ENCODE measurements around the gene PRKD1.

The PRKD1 gene

GRCh38 chr14:29687866-29688265 is 239.8 kb downstream of the PRKD1 start:
- Histone ChIP-seq H3K36me3 (ENCODE audit: insufficient read depth, low read length) (no peaks in the 10 kb centered on the region), H3K4me1 (ENCODE audit: insufficient read depth, low read length) (no peaks in the 10 kb centered on the region), H3K4me3 (ENCODE audit: low read depth in 1 of 2, low read length in 2 of 2) (no peak overlapping the region), H3K9ac (ENCODE audit: low read depth, low read length) (no peak overlapping the region), H3K79me2 (ENCODE audit: insufficient read depth, low read length) (no peaks in the 10 kb centered on the region), H2AFZ (ENCODE audit: low read depth, low read length) (no peak overlapping the region), H3K9me3 (ENCODE audit: insufficient read depth, low read length, severe bottlenecking) (no peaks in the 10 kb centered on the region), H3K27ac (ENCODE audit: low read length) (no peak overlapping the region), H4K20me1 (ENCODE audit: insufficient read depth, low read length) (no peaks in the 10 kb centered on the region), H3K4me2 (ENCODE audit: insufficient read depth, low read length) (no peak overlapping the region), H3K27me3 (ENCODE audit: insufficient read depth, low read length, poor library complexity) (no peaks in the 10 kb centered on the region)
- ATAC-seq (ENCODE audit: insufficient read depth, low read depth) (no peak), DNase-seq (no peak)
- TF ChIP-seq CTCF (IDR thresholded peaks at IDR 0.05; ENCODE audit: borderline replicate concordance, extremely low read depth, low read length, poor library complexity, severe bottlenecking) (no peak), EZH2 (IDR thresholded peaks at IDR 0.05; ENCODE audit: borderline replicate concordance, low read depth, low read length, severe bottlenecking) (no peak)

GRCh38 chr14:29687071-29687765 is 240.4 kb downstream of the PRKD1 start:
- no peaks in the 10 kb centered on the region for H3K79me2 ChIP-seq (ENCODE audit: insufficient read depth, low read length)
- H3K9ac ChIP-seq (ENCODE audit: low read depth, low read length): no peak overlapping the region
- H2AFZ ChIP-seq (ENCODE audit: low read depth, low read length): no peak overlapping the region
- no peaks in the 10 kb centered on the region for H3K36me3 ChIP-seq (ENCODE audit: insufficient read depth, low read length)
- H4K20me1 ChIP-seq (ENCODE audit: insufficient read depth, low read length): no peaks in the 10 kb centered on the region
- no peak overlapping the region for H3K4me2 ChIP-seq (ENCODE audit: insufficient read depth, low read length)
- H3K9me3 ChIP-seq (ENCODE audit: insufficient read depth, low read length, severe bottlenecking): no peaks in the 10 kb centered on the region
- H3K27me3 ChIP-seq (ENCODE audit: insufficient read depth, low read length, poor library complexity): no peaks in the 10 kb centered on the region
- H3K4me3 ChIP-seq (ENCODE audit: low read depth in 1 of 2, low read length in 2 of 2): no peak overlapping the region
- no peaks in the 10 kb centered on the region for H3K4me1 ChIP-seq (ENCODE audit: insufficient read depth, low read length)
- ATAC-seq (ENCODE audit: insufficient read depth, low read depth) (no peak), DNase-seq (no peak)
- TF ChIP-seq EZH2 (IDR thresholded peaks at IDR 0.05; ENCODE audit: borderline replicate concordance, low read depth, low read length, severe bottlenecking) (no peak), CTCF (IDR thresholded peaks at IDR 0.05; ENCODE audit: borderline replicate concordance, extremely low read depth, low read length, poor library complexity, severe bottlenecking) (no peak)
- no peak overlapping the region for H3K27ac ChIP-seq (ENCODE audit: low read length)

- Histone ChIP-seq H3K4me2 (ENCODE audit: insufficient read depth, low read length) (no peak overlapping the region), H3K79me2 (ENCODE audit: insufficient read depth, low read length) (no peaks in the 10 kb centered on the region), H3K27me3 (ENCODE audit: insufficient read depth, low read length, poor library complexity) (no peaks in the 10 kb centered on the region), H3K36me3 (ENCODE audit: insufficient read depth, low read length) (no peaks in the 10 kb centered on the region), H3K4me3 (ENCODE audit: low read depth in 1 of 2, low read length in 2 of 2) (no peak overlapping the region), H4K20me1 (ENCODE audit: insufficient read depth, low read length) (no peaks in the 10 kb centered on the region), H3K4me1 (ENCODE audit: insufficient read depth, low read length) (no peaks in the 10 kb centered on the region), H2AFZ (ENCODE audit: low read depth, low read length) (no peak overlapping the region), H3K9me3 (ENCODE audit: insufficient read depth, low read length, severe bottlenecking) (no peaks in the 10 kb centered on the region), H3K27ac (ENCODE audit: low read length) (no peak overlapping the region), H3K9ac (ENCODE audit: low read depth, low read length) (no peak overlapping the region)
- DNase-seq: no peak
- ATAC-seq (ENCODE audit: insufficient read depth, low read depth): no peak
- TF ChIP-seq CTCF (IDR thresholded peaks at IDR 0.05; ENCODE audit: borderline replicate concordance, extremely low read depth, low read length, poor library complexity, severe bottlenecking) (no peak), EZH2 (IDR thresholded peaks at IDR 0.05; ENCODE audit: borderline replicate concordance, low read depth, low read length, severe bottlenecking) (no peak)
These were observed 242.7 kb downstream of the PRKD1 start for GRCh38 chr14:29684926-29685325.

Data from DND-41 (cell line).